Tibial nerve (tissue), 4 donors: Measurements from ENCODE around the gene BPIFB3. TPM values are rescaled to one million over a fixed set of nuclear protein-coding genes. Genes with fewer than 3 reads are reported as not detected.
"Not testable (repeated sequence)": the region's sequence is repeated elsewhere in the genome, so short reads cannot be mapped to it uniquely, and the experiment has no call there.

Source experiments
- DNase-seq, 2 donors: peaks; one replicate each; pipeline ENCODE4 v3.0.0-alpha.2; 2019; ENCODE audit warnings: low spot score in 2 of 2
- H3K27ac ChIP-seq, 4 donors: fragments of 200-600 bp; sonication (generic) in 3 of 4; one replicate each; pipeline ENCODE4 v1.5.1; 2017 to 2019; ENCODE audit warnings: mild to moderate bottlenecking in 1 of 4
- H3K27me3 ChIP-seq, 2 donors: fragments of 200-600 bp; sonication (generic) in 1 of 2; one replicate each; pipeline versions ENCODE4 v1.5.1 to v1.6.0; 2017 to 2019
- H3K36me3 ChIP-seq, 3 donors: fragments of 200-600 bp; sonication (generic); one replicate each; pipeline ENCODE4 v1.5.1; 2018 to 2019
- H3K4me1 ChIP-seq, 4 donors: fragments of 200-600 bp; sonication (generic) in 3 of 4; one replicate each; pipeline ENCODE4 v1.5.1; 2017 to 2019
- H3K4me3 ChIP-seq, 4 donors: fragments of 200-600 bp; sonication (generic) in 3 of 4; one replicate each; pipeline ENCODE4 v1.5.1; 2017 to 2019; ENCODE audit warnings: mild to moderate bottlenecking in 1 of 4, moderate library complexity in 1 of 4
- H3K9me3 ChIP-seq, 4 donors: fragments of 200-600 bp; sonication (generic) in 3 of 4; one replicate each; pipeline ENCODE4 v1.5.1; 2017 to 2019
- EP300 ChIP-seq, 2 donors: sonication (generic); formaldehyde crosslinking; IDR thresholded peaks; one replicate each; pipeline ENCODE4 v1.6.1; 2017; ENCODE audit warnings: antibody characterized with exemption in 2 of 2, mild to moderate bottlenecking in 1 of 2
- POLR2A ChIP-seq, 2 donors: fragments of 450-650 bp; IDR thresholded peaks; one replicate each; pipeline ENCODE4 v1.6.1; 2017; ENCODE audit warnings: antibody characterized with exemption in 2 of 2, mild to moderate bottlenecking in 2 of 2, moderate library complexity in 2 of 2
- WGBS, 2 donors: methylation state at CpG; one replicate each; pipeline ENCODE4 v1.1.5; 2018; 5-methylcytosine and 5-hydroxymethylcytosine counted together
- total RNA-seq, 4 donors: library from RNA; depleted of rRNA; stranded (reverse); fragments of >200 nt; gene quantifications; one replicate each; pipeline ENCODE4 v1.1.0, GENCODE V29; 2016
- TF ChIP-seq, protein P1 (sequence below), 5 experiments: fragments of 200-600 bp in 3 of 5; fragments of 450-650 bp in 2 of 5; sonication (generic) in 3 of 5; IDR thresholded peaks; one replicate each; pipeline ENCODE4 v1.5.1; 2016 to 2019; ENCODE audit warnings: antibody characterized with exemption in 5 of 5, mild to moderate bottlenecking in 3 of 5, moderate library complexity in 2 of 5

Gene BPIFB3
- total RNA-seq, 4 donors from 2014 or later = not detected

DNA sequence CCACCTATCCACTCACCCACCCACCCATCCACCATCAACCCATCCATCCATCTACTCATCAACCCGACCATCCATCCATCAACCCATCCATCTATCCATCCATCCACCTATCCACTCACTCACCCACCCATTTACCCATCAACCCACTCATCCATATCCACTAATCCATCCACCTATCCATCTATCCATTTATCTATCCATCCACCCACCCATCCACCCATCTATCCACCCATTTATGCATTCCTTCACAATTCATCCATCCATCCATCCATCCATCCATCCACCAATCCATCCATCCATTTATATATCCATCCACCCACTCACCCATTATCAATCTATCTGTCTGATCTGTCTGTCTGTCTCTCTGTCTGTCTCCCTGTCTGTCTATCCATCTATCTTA, 39.9 kb downstream of the BPIFB3 start:
- Histone ChIP-seq H3K4me3 (no peak overlapping the region), H3K27ac (no peak overlapping the region), H3K4me1 (peaks cover 0 to 18% (median 0%) of the 10 kb centered on the region in 4 donors), H3K9me3 (no peaks in the 10 kb centered on the region), H3K36me3 (no peaks in the 10 kb centered on the region), H3K27me3 (no peaks in the 10 kb centered on the region)
- DNase-seq = no peak
- 63 to 71% methylated on average over 1 of the region's 1 CpG for WGBS, 2 donors
- TF ChIP-seq, protein P1, sequence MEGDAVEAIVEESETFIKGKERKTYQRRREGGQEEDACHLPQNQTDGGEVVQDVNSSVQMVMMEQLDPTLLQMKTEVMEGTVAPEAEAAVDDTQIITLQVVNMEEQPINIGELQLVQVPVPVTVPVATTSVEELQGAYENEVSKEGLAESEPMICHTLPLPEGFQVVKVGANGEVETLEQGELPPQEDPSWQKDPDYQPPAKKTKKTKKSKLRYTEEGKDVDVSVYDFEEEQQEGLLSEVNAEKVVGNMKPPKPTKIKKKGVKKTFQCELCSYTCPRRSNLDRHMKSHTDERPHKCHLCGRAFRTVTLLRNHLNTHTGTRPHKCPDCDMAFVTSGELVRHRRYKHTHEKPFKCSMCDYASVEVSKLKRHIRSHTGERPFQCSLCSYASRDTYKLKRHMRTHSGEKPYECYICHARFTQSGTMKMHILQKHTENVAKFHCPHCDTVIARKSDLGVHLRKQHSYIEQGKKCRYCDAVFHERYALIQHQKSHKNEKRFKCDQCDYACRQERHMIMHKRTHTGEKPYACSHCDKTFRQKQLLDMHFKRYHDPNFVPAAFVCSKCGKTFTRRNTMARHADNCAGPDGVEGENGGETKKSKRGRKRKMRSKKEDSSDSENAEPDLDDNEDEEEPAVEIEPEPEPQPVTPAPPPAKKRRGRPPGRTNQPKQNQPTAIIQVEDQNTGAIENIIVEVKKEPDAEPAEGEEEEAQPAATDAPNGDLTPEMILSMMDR (IDR thresholded peaks at IDR 0.05) = no peak
- TF ChIP-seq EP300 (IDR thresholded peaks at IDR 0.05) = no peak
- no peak for TF ChIP-seq POLR2A (IDR thresholded peaks at IDR 0.05)

DNA sequence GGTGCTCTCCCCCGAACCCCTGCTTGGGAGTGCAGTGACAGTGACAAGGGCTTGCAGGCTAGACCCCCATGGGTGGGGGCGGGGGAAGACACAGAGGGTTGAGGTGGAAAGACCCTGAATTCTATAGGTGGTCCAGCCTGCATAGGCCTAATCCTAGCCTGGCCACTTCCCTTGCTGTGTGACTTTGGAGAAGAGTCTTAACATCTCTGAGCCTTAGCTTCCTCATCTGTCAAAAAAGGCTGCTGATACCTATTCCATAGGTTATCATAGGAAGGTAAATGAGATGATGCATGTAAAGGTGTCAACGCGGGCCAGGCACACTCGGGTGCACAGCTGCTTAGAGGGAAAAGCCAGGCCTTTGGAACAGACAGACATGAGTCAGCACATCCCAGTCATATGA, 41.5 kb downstream of the BPIFB3 start:
- Histone ChIP-seq H3K4me1 (peaks cover 0 to 18% (median 0%) of the 10 kb centered on the region in 4 donors), H3K36me3 (no peaks in the 10 kb centered on the region), H3K27me3 (no peaks in the 10 kb centered on the region), H3K4me3 (no peak overlapping the region), H3K9me3 (no peaks in the 10 kb centered on the region), H3K27ac (no peak overlapping the region)
- TF ChIP-seq, protein P1 (IDR thresholded peaks at IDR 0.05) = no peak
- TF ChIP-seq EP300 (IDR thresholded peaks at IDR 0.05) (no peak), POLR2A (IDR thresholded peaks at IDR 0.05) (no peak)
- no peak for DNase-seq
- WGBS, 2 donors = 83 to 90% methylated on average over 5 of the region's 5 CpGs

DNA sequence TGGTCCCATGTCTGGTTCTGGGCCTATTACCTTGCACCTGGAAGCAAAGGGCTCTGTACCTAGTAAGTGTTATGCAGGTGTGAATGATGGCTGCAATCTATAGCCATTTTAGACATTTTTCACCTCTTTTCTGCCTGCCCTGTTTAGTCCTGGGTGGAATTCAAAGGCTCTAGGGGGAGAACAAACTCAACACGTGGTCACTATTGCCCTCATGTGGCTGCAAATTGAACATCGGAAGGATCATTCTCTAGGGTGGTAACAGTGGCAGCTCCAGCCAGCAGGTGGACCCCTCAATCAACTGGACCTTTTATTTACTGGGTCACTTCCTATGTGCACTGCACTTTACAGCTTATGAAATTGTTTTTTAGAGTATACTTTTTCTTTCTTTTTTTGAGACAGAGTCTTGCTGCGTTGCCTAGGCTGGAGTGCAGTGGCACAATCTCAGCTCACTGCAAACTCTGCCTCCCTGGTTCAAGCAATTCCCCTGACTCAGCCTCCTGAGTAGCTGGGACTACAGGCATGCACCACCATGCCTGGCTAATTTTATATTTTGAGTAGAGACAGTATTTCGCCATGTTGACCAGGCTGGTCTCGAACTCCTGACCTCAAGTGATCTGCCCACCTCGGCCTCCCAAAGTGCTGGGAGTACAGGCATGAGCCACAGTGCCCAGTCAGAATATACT, 42.3 kb downstream of the BPIFB3 start:
- H3K27ac ChIP-seq, H3K36me3 ChIP-seq, H3K27me3 ChIP-seq, H3K9me3 ChIP-seq, H3K4me3 ChIP-seq: not testable (repeated sequence)
- DNase-seq = peak in 1 of 2 donors; percentile 23
- H3K4me1 ChIP-seq = peaks cover 0 to 18% (median 0%) of the 10 kb centered on the region in 4 donors
- WGBS, 2 donors = 45% methylated on average over 6 of the region's 6 CpGs
- TF ChIP-seq, protein P1 (IDR thresholded peaks at IDR 0.05) = peak; percentile 43 to 78 (median 63)

DNA sequence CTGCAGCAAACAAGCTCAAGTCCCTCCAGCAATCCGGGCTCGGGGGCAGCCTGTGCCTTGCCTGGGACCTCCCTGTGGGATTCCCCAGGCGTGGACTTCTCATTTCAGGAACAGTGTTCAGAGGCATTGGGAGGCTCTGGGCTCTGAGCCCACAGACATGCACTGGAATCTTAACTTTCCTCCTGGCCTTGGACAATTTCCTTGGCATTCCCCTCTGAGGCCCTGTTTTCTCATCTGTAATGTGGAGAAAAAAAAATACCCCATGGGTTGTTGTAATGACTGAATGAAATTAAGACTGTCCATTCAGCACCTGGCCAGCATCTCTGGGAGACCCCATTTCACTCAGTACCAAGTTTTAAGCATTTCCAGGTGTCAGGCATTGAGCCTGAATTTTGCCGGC, 43.3 kb downstream of the BPIFB3 start:
- no peaks in the 10 kb centered on the region for H3K27me3 ChIP-seq
- H3K4me1 ChIP-seq = peaks cover 0 to 18% (median 0%) of the 10 kb centered on the region in 4 donors
- 35 to 37% methylated on average over 4 of the region's 4 CpGs for WGBS, 2 donors
- DNase-seq = no peak
- H3K4me3 ChIP-seq = no peak overlapping the region
- no peak for TF ChIP-seq POLR2A (IDR thresholded peaks at IDR 0.05)
- TF ChIP-seq EP300 (IDR thresholded peaks at IDR 0.05) = no peak
- TF ChIP-seq, protein P1 (IDR thresholded peaks at IDR 0.05) = no peak
- H3K36me3 ChIP-seq = no peaks in the 10 kb centered on the region
- H3K27ac ChIP-seq = no peak overlapping the region
- no peaks in the 10 kb centered on the region for H3K9me3 ChIP-seq

DNA sequence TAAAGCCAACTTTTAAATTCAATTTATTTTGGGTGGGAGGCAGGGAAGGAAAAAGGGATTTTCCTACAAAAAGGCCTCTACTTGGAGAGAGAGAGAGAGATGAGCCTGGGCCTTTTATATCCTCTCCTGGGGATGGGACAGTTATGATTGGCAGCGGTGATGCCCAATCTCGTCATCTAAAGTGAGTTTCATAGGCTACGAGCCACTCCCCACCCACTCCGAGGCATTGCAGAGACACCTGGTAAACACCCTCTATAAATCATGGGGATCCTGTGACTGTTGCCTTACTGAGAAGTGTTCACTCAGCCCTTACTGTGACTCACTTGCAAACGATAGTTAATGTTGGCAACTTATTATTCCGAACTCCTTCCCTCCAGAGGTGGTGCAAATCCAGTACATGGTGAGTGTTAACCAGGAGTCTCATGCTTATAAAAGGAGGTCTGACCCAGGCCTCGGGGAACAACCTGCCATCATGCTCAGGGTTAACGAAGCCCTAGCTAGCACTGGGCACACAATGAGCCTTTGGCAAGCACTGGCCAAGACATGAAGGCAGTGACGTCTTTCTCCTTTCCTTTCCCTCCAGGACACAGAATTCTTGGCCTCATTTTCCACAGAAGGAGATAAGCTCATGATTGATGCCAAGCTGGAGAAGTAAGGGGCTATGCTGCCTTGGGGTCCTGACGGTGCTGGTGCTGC, 46.3 kb downstream of the BPIFB3 start:
- Histone ChIP-seq H3K4me1 (peaks cover 0 to 23% (median 0%) of the 10 kb centered on the region in 4 donors), H3K4me3 (no peak overlapping the region), H3K9me3 (no peaks in the 10 kb centered on the region), H3K27ac (no peak overlapping the region), H3K27me3 (no peaks in the 10 kb centered on the region), H3K36me3 (no peaks in the 10 kb centered on the region)
- TF ChIP-seq, protein P1 (IDR thresholded peaks at IDR 0.05) = no peak
- TF ChIP-seq POLR2A (IDR thresholded peaks at IDR 0.05) = no peak
- no peak for TF ChIP-seq EP300 (IDR thresholded peaks at IDR 0.05)
- DNase-seq = no peak
- WGBS, 2 donors = 67% methylated on average over 10 of the region's 10 CpGs
